Uterus (tissue), 4 donors: ENCODE data around the gene HHAT. TPM values are rescaled to one million over a fixed set of nuclear protein-coding genes. Genes with fewer than 3 reads are reported as not detected.

ENCODE experiments used
- DNase-seq, 2 donors: peaks; one replicate each; pipeline ENCODE4 v3.0.0-alpha.2; 2019 to 2020
- H3K27ac ChIP-seq, 2 donors: fragments of 200-600 bp; sonication (generic); 1 replicate in 1 of 2; 2 replicates in 1 of 2; pipeline ENCODE4 v1.5.1; 2016 to 2018
- H3K27me3 ChIP-seq, 2 donors: fragments of 200-600 bp; sonication (generic); one replicate each; pipeline ENCODE4 v1.5.1; 2018 to 2019; ENCODE audit warnings: control low read depth in 1 of 2
- H3K36me3 ChIP-seq, 2 donors: fragments of 200-600 bp; sonication (generic); one replicate each; pipeline ENCODE4 v1.5.1; 2019; ENCODE audit warnings: control low read depth in 1 of 2
- H3K4me1 ChIP-seq, 2 donors: fragments of 200-600 bp; sonication (generic); one replicate each; pipeline ENCODE4 v1.5.1; 2018 to 2019; ENCODE audit warnings: control low read depth in 1 of 2
- H3K4me3 ChIP-seq, 2 donors: fragments of 200-600 bp; sonication (generic); 1 replicate in 1 of 2; 2 replicates in 1 of 2; pipeline ENCODE4 v1.5.1; 2018 to 2019; ENCODE audit warnings: mild to moderate bottlenecking in 1 of 2
- H3K9me3 ChIP-seq, 2 donors: fragments of 200-600 bp; sonication (generic); one replicate each; pipeline ENCODE4 v1.5.1; 2019; ENCODE audit warnings: control low read depth in 1 of 2
- CTCF ChIP-seq, 4 experiments: fragments of 200-600 bp in 2 of 4; fragments of 450-650 bp in 2 of 4; sonication (generic) in 2 of 4; IDR thresholded peaks; one replicate each; pipeline ENCODE4 v1.5.1; 2016 to 2019; ENCODE audit warnings: antibody characterized with exemption in 4 of 4, mild to moderate bottlenecking in 2 of 4, moderate library complexity in 1 of 4
- POLR2A ChIP-seq, 2 donors: fragments of 450-650 bp; IDR thresholded peaks; one replicate each; pipeline ENCODE4 v1.6.1; 2016; ENCODE audit warnings: antibody characterized with exemption in 2 of 2, mild to moderate bottlenecking in 1 of 2, moderate library complexity in 1 of 2
- intact Hi-C: fragments of 100-400 bp; cut with DNase I; formaldehyde crosslinking; loops from one replicate; pipeline ENCODE4 v1.15.1; 2023; ENCODE audit warnings: low total_unique reads
- total RNA-seq, 4 donors: library from RNA; depleted of rRNA in 3 of 4; stranded (reverse); fragments of >200 nt in 3 of 4; gene quantifications; one replicate each; pipeline versions ENCODE4 v1.1.0 to v1.2.4, GENCODE V29; 2014 to 2023
- donor health status: DM: yes; HTN: yes; CAD: no.

The HHAT gene
- total RNA-seq, 4 donors from 2014 or later: 0.88 to 10.9 (median 3.4) TPM

- Histone ChIP-seq H3K4me3 (no peak overlapping the region), H3K36me3 (no peaks in the 10 kb centered on the region), H3K4me1 (no peaks in the 10 kb centered on the region), H3K27me3 (no peaks in the 10 kb centered on the region), H3K27ac (no peak overlapping the region), H3K9me3 (no peaks in the 10 kb centered on the region)
- DNase-seq: no peak
- TF ChIP-seq CTCF (IDR thresholded peaks at IDR 0.05): no peak
- TF ChIP-seq POLR2A (IDR thresholded peaks at IDR 0.05): no peak
- intact Hi-C loops: no loop called here
Observed at GRCh38 chr1:210440081-210440480, 111.4 kb downstream of the HHAT start.

- no peaks in the 10 kb centered on the region for H3K27me3 ChIP-seq
- H3K9me3 ChIP-seq: no peaks in the 10 kb centered on the region
- no peak overlapping the region for H3K4me3 ChIP-seq
- no peaks in the 10 kb centered on the region for H3K36me3 ChIP-seq
- DNase-seq: no peak
- no peaks in the 10 kb centered on the region for H3K4me1 ChIP-seq
- TF ChIP-seq CTCF (IDR thresholded peaks at IDR 0.05): no peak
- TF ChIP-seq POLR2A (IDR thresholded peaks at IDR 0.05): no peak
- intact Hi-C loops: no loop called here
- no peak overlapping the region for H3K27ac ChIP-seq
Observed at GRCh38 chr1:210441028-210441427, 112.3 kb downstream of the HHAT start.

GRCh38 chr1:210445485-210445884 is 116.8 kb downstream of the HHAT start:
- no peaks in the 10 kb centered on the region for H3K9me3 ChIP-seq
- H3K4me1 ChIP-seq: no peaks in the 10 kb centered on the region
- DNase-seq: no peak
- intact Hi-C loops: no loop called here
- H3K36me3 ChIP-seq: no peaks in the 10 kb centered on the region
- H3K27ac ChIP-seq: no peak overlapping the region
- no peak overlapping the region for H3K4me3 ChIP-seq
- H3K27me3 ChIP-seq: no peaks in the 10 kb centered on the region
- no peak for TF ChIP-seq POLR2A (IDR thresholded peaks at IDR 0.05)

DNA sequence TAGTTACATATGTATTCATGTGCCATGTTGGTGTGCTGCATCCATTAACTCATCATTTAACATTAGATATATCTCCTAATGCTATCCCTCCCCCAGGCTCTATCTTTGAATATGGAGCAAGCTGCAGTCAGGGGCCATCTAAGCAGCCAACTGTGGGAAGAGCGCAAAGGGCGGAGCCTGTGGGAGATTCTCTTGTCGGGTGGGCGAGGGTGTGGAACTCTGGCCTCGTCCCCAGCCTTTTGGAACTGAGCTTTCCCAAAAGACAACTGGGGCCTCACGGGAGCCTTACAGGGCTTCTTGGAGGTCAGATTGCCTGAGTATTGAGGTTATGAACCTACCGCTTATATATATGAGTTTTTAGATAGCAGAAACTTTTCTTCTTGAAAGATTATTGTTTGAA is 117.2 kb downstream of the HHAT start:
- Histone ChIP-seq H3K27me3 (no peaks in the 10 kb centered on the region), H3K4me3 (no peak overlapping the region), H3K36me3 (no peaks in the 10 kb centered on the region), H3K27ac (no peak overlapping the region), H3K4me1 (no peaks in the 10 kb centered on the region), H3K9me3 (no peaks in the 10 kb centered on the region)
- intact Hi-C loops: no loop called here
- no peak for TF ChIP-seq CTCF (IDR thresholded peaks at IDR 0.05)
- no peak for TF ChIP-seq POLR2A (IDR thresholded peaks at IDR 0.05)
- DNase-seq: no peak

DNA sequence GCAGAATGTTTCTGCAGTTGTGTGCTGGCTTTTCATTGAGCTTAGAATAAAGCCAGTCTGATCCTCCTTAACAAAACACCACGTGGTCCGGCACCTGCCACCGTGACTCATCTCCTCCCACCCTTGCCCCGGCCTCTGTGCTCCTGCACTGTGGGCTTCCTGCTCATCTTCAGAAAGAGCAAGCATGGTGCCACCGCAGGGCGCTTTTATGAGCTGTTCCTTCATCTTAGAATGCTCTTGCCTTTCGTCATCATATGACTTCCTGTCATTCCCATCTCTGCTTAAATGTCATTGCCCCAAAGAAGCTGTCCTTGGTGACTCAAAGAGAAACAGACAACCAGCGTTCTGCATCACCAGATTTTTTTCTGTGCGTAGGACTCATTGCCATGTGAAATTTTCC is 117.8 kb downstream of the HHAT start:
- H3K9me3 ChIP-seq: no peaks in the 10 kb centered on the region
- TF ChIP-seq CTCF (IDR thresholded peaks at IDR 0.05) (no peak), POLR2A (IDR thresholded peaks at IDR 0.05) (no peak)
- H3K27ac ChIP-seq: no peak overlapping the region
- no peaks in the 10 kb centered on the region for H3K27me3 ChIP-seq
- H3K4me3 ChIP-seq: no peak overlapping the region
- no peak for DNase-seq
- intact Hi-C loops: no loop called here
- no peaks in the 10 kb centered on the region for H3K4me1 ChIP-seq
- no peaks in the 10 kb centered on the region for H3K36me3 ChIP-seq

DNA sequence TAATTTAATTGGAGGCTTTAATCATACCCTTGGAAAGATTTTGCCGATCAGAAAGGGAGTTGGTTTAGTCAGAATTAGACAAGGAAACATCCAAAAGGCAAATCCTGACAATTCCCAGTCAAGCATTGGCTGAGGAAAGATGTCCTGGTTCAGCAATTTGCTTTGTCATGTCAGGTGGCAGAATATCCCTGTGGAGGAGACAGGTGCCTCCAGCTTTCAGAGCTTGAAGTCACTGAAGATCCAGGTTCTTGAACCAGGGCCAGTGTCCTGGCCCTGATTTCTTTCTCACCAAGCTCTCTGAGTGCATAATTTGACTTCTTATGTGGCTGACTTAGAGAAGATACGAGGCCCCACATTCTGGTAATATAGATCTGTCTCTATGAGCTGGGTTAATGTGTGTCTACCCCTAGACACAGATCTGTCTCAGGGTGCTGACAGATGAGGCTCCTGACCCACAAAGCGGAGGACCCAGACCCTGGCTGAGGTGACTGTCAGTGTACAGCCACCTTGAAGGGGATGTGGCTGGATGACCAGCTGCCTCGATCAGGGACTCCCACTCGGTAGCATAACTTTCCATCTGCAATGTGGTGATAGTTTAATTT is 118.9 kb downstream of the HHAT start:
- Histone ChIP-seq H3K36me3 (no peaks in the 10 kb centered on the region), H3K4me3 (no peak overlapping the region), H3K27me3 (no peaks in the 10 kb centered on the region), H3K9me3 (no peaks in the 10 kb centered on the region), H3K27ac (no peak overlapping the region), H3K4me1 (no peaks in the 10 kb centered on the region)
- TF ChIP-seq POLR2A (IDR thresholded peaks at IDR 0.05) (no peak), CTCF (IDR thresholded peaks at IDR 0.05) (no peak)
- no peak for DNase-seq
- intact Hi-C loops: no loop called here
